Mesendoderm (in vitro differentiated cells): ENCODE measurements around the gene PUS7.
A peak's percentile ranks its signal among the peaks of the same experiment; 100 is the strongest.

Experiments used
- DNase-seq: peaks from one replicate; pipeline ENCODE4 v3.0.0; 2013
- H2AK5ac ChIP-seq: 2 replicates; pipeline ENCODE4 v1.6.1; 2013; ENCODE audit warnings: low read length, inconsistent platforms
- H2BK120ac ChIP-seq: 2 replicates; pipeline ENCODE4 v1.6.1; 2013; ENCODE audit warnings: low read depth, mild to moderate bottlenecking, low read length, moderate library complexity, mixed read lengths
- H2BK15ac ChIP-seq: replicated peaks from 2 replicates; pipeline ENCODE4 v1.6.1; 2013; ENCODE audit warnings: low read depth, mild to moderate bottlenecking, moderate library complexity
- H2BK5ac ChIP-seq: 2 replicates; pipeline ENCODE4 v1.6.1; 2013; ENCODE audit warnings: low read length, inconsistent platforms
- H3K18ac ChIP-seq: 2 replicates; pipeline ENCODE4 v1.6.1; 2013; ENCODE audit warnings: mild to moderate bottlenecking, low read length, mixed read lengths
- H3K23ac ChIP-seq: one replicate; pipeline ENCODE4 v1.6.1; 2013; ENCODE audit warnings: low read length
- H3K27ac ChIP-seq: 2 replicates; pipeline ENCODE4 v1.5.1; 2013; ENCODE audit warnings: low read depth, mild to moderate bottlenecking, inconsistent platforms, low read length, moderate library complexity
- H3K27me3 ChIP-seq: 2 replicates; pipeline ENCODE4 v1.6.1; 2013; ENCODE audit warnings: low read length, control low read depth, mild to moderate bottlenecking, inconsistent platforms; ENCODE audit not compliant: insufficient read depth, poor library complexity
- H3K36me3 ChIP-seq: 2 replicates; pipeline ENCODE4 v1.6.1; 2013; ENCODE audit warnings: low read length, inconsistent platforms; ENCODE audit not compliant: control insufficient read depth, insufficient read depth
- H3K4ac ChIP-seq: one replicate; pipeline ENCODE4 v1.6.1; 2013; ENCODE audit warnings: low read depth, mild to moderate bottlenecking, low read length, moderate library complexity
- H3K4me1 ChIP-seq: 2 replicates; pipeline ENCODE4 v1.6.1; 2013; ENCODE audit warnings: low read depth, low read length, inconsistent platforms; ENCODE audit not compliant: control insufficient read depth
- H3K4me2 ChIP-seq: 2 replicates; pipeline ENCODE4 v1.6.1; 2013; ENCODE audit warnings: low read length
- H3K4me3 ChIP-seq: 2 replicates; pipeline ENCODE4 v1.5.1; 2013; ENCODE audit warnings: mild to moderate bottlenecking, low read length
- H3K56ac ChIP-seq: one replicate; pipeline ENCODE4 v1.6.1; 2013; ENCODE audit warnings: low read length
- H3K79me1 ChIP-seq: 2 replicates; pipeline ENCODE4 v1.6.1; 2013; ENCODE audit warnings: low read length, inconsistent platforms
- H3K79me2 ChIP-seq: 2 replicates; pipeline ENCODE4 v1.6.1; 2013; ENCODE audit warnings: mild to moderate bottlenecking, low read length; ENCODE audit not compliant: control insufficient read depth, insufficient read depth
- H3K9ac ChIP-seq: 2 replicates; pipeline ENCODE4 v1.6.1; 2013; ENCODE audit warnings: low read length, inconsistent platforms
- H4K5ac ChIP-seq: one replicate; pipeline ENCODE4 v1.6.1; 2013; ENCODE audit warnings: low read length
- H4K8ac ChIP-seq: one replicate; pipeline ENCODE4 v1.6.1; 2013; ENCODE audit warnings: low read depth, mild to moderate bottlenecking, control low read depth, low read length, moderate library complexity
- WGBS: extraction: QIAGEN DNeasy Blood & Tissue Kit; methylation state at CpG from one replicate; pipeline ENCODE4 v1.1.7; 2013; ENCODE audit warnings: low lambda C conversion rate, missing lambda C conversion rate; ENCODE audit not compliant: insufficient coverage; ENCODE audit errors: extremely low coverage; 5-methylcytosine and 5-hydroxymethylcytosine counted together

The PUS7 gene

DNA sequence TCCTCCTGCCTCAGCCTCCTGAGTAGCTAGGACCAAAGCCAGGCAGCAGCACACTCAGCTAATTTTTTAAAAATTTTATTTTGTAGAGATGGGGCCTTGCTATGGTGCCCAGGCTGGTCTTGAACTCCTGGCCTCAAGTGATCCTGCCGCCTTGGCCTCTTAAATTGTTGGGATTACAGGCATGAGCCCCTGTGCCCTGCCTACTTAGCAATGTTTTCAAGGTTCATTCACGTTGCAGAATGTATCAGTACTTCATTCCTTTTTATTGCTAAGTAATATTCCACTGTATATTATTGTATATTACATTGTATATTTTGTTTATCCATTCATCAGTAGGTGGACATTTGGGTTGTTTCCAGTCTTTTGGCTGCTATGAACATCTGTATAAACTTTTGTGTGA, 44.2 kb downstream of the PUS7 start:
- Histone ChIP-seq H2BK120ac (no peak overlapping the region), H3K79me1 (no peaks in the 10 kb centered on the region), H3K18ac (no peak overlapping the region), H3K4me2 (no peak overlapping the region), H3K56ac (no peak overlapping the region), H2BK15ac (no peak overlapping the region), H3K9ac (no peak overlapping the region), H3K36me3 (peaks cover 3% of the 10 kb centered on the region), H3K4ac (no peak overlapping the region), H3K27ac (no peak overlapping the region), H3K4me1 (no peaks in the 10 kb centered on the region), H4K8ac (no peak overlapping the region), H3K27me3 (no peaks in the 10 kb centered on the region), H2AK5ac (no peak overlapping the region), H3K4me3 (no peak overlapping the region), H3K79me2 (no peaks in the 10 kb centered on the region), H2BK5ac (no peak overlapping the region), H3K23ac (no peak overlapping the region), H4K5ac (no peak overlapping the region)
- DNase-seq = no peak
- WGBS = no CpG with 5 or more reads among the region's 2 CpGs

DNA sequence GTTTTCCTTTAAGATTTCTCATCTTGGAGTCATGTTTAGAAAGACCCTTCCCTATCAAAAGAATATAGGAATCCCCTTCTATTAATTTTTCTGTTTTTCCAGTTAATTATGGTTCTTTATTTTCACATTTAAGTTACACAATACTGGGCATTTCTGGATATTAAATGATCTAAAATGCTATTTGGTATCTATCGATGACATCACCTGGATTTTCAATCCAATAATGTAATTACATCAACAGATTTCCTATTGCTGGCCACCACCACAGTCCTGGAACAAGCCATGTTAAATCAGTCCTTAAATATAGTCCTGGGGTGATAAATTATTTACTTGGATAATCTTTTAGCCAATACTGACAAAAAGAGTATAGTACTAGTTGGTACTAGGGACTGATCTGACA, 48.0 kb downstream of the PUS7 start:
- H3K27ac ChIP-seq = no peak overlapping the region
- H3K4me3 ChIP-seq = no peak overlapping the region
- H4K5ac ChIP-seq = no peak overlapping the region
- H2AK5ac ChIP-seq = no peak overlapping the region
- no CpG with 5 or more reads among the region's 1 CpG for WGBS
- no peak overlapping the region for H2BK5ac ChIP-seq
- H4K8ac ChIP-seq = no peak overlapping the region
- DNase-seq = no peak
- no peak overlapping the region for H3K4me2 ChIP-seq
- H3K4me1 ChIP-seq = no peaks in the 10 kb centered on the region
- no peak overlapping the region for H3K4ac ChIP-seq
- no peak overlapping the region for H2BK15ac ChIP-seq
- no peaks in the 10 kb centered on the region for H3K36me3 ChIP-seq
- H2BK120ac ChIP-seq = no peak overlapping the region
- H3K56ac ChIP-seq = no peak overlapping the region
- H3K79me2 ChIP-seq = no peaks in the 10 kb centered on the region
- no peaks in the 10 kb centered on the region for H3K27me3 ChIP-seq
- no peak overlapping the region for H3K9ac ChIP-seq
- H3K79me1 ChIP-seq = no peaks in the 10 kb centered on the region
- no peak overlapping the region for H3K18ac ChIP-seq
- no peak overlapping the region for H3K23ac ChIP-seq

DNA sequence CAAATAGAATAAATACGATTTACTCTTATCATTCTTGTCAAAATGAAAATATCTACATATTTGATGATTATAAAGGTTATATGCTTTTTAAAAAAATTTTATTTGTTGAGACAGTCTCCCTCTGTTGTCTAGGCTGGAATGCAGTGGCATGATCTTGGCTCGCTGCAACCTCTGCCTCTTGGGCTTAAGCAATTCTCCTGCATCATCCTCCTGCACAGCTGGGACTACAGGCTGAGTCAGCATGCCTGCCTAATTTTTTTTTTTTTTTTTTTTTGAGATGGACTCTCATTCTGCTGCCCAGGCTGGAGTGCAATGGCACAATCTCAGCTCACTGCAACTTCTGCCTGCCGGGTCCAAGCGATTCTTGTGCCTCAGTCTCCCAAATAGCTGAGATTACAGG, 48.9 kb downstream of the PUS7 start:
- Histone ChIP-seq H3K18ac (no peak overlapping the region), H3K56ac (no peak overlapping the region), H4K8ac (no peak overlapping the region), H3K4me1 (no peaks in the 10 kb centered on the region), H3K4ac (no peak overlapping the region), H2AK5ac (no peak overlapping the region), H4K5ac (no peak overlapping the region), H3K9ac (no peak overlapping the region), H2BK15ac (no peak overlapping the region), H3K79me2 (no peaks in the 10 kb centered on the region), H3K36me3 (no peaks in the 10 kb centered on the region), H2BK5ac (no peak overlapping the region), H3K79me1 (no peaks in the 10 kb centered on the region), H3K4me3 (no peak overlapping the region), H3K4me2 (no peak overlapping the region), H2BK120ac (no peak overlapping the region), H3K27ac (no peak overlapping the region), H3K27me3 (no peaks in the 10 kb centered on the region), H3K23ac (no peak overlapping the region)
- peak; percentile 33 for DNase-seq
- no CpG with 5 or more reads among the region's 4 CpGs for WGBS

DNA sequence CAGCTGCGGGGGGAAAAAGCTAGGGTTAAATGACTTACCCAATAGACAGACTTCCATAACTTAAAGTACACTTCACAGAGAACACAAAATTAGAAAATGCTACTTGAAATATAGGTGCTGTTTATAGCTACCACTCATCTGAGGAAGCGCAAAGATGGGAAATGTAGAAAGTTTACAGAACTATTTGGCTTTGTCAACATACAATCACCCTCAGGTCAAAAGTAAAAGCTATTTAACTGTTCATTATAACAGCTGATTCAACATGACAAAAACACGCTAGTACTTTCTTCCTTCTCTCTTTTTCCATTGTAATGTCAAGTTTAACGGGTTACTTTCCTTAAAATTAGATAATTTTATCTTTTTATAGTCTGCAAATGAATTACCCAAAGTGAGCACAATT, 51.2 kb downstream of the PUS7 start:
- Histone ChIP-seq H2BK15ac (no peak overlapping the region), H3K36me3 (no peaks in the 10 kb centered on the region), H3K9ac (no peak overlapping the region), H3K79me2 (no peaks in the 10 kb centered on the region), H3K56ac (no peak overlapping the region), H4K5ac (no peak overlapping the region), H3K4me1 (no peaks in the 10 kb centered on the region), H3K4ac (no peak overlapping the region), H3K27ac (no peak overlapping the region), H3K23ac (no peak overlapping the region), H3K27me3 (no peaks in the 10 kb centered on the region), H2AK5ac (no peak overlapping the region), H2BK5ac (no peak overlapping the region), H3K4me3 (no peak overlapping the region), H3K18ac (no peak overlapping the region), H3K4me2 (no peak overlapping the region), H3K79me1 (no peaks in the 10 kb centered on the region), H4K8ac (no peak overlapping the region), H2BK120ac (no peak overlapping the region)
- DNase-seq = no peak
- no CpG with 5 or more reads among the region's 4 CpGs for WGBS

DNA sequence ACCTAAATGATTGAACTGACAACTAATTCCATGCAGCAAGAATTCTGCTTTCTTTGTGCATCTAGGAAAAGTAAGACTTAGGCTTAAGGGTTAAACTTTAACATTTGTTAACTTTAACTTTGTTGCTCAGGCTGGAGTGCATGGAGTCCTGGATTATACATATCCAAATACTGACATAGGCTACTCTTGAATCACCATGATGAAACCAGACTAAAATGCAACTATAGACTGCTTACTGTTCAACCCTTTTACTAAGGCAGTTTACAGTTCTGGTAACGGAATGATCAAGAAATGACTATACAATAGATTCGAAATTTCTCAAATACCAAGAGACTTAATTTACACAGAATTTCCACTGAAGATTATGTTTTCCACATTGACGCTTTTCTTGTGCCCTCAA, 52.0 kb downstream of the PUS7 start:
- no peak overlapping the region for H3K4ac ChIP-seq
- H4K8ac ChIP-seq = no peak overlapping the region
- no peak overlapping the region for H3K56ac ChIP-seq
- H3K4me1 ChIP-seq = no peaks in the 10 kb centered on the region
- H3K18ac ChIP-seq = no peak overlapping the region
- no peaks in the 10 kb centered on the region for H3K79me2 ChIP-seq
- H3K4me3 ChIP-seq = no peak overlapping the region
- H3K79me1 ChIP-seq = no peaks in the 10 kb centered on the region
- H4K5ac ChIP-seq = no peak overlapping the region
- H3K23ac ChIP-seq = no peak overlapping the region
- no peak overlapping the region for H2AK5ac ChIP-seq
- no peak for DNase-seq
- H3K9ac ChIP-seq = no peak overlapping the region
- no peak overlapping the region for H2BK120ac ChIP-seq
- H3K4me2 ChIP-seq = no peak overlapping the region
- no peaks in the 10 kb centered on the region for H3K36me3 ChIP-seq
- H3K27me3 ChIP-seq = no peaks in the 10 kb centered on the region
- no peak overlapping the region for H2BK5ac ChIP-seq
- H3K27ac ChIP-seq = no peak overlapping the region
- no CpG with 5 or more reads among the region's 3 CpGs for WGBS
- H2BK15ac ChIP-seq = no peak overlapping the region

DNA sequence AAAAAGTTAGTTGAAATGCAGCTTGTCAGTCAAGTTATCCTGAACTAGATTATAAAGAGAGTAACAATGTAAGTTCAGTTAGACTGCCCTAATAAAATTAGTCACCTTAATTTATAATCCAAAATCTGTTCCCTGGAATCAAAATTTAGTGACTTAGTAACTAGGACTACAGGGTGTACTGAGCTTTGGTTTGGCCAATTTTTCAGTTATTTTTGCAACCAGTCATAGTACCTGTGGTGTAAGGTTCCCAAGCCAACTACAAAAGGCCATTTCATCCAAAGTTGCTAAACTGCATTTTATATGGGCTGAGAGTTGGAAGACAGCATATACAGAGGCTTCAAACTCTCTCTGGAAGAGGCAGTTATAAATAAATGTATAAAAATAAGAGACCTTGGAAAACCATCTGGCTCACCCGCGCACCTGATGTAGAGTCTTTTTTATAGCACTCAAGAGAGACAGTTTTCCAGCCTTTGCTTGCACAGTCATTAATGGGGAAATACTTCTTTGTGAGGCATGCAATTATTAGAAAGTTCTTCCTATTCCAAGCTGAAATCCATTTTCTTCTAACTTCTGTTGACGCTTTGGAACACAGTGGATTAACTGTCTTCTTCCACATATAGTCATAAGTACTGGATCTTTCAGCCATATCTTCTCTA, 59.2 kb downstream of the PUS7 start:
- H3K4me3 ChIP-seq = no peak overlapping the region
- H4K5ac ChIP-seq = no peak overlapping the region
- DNase-seq = no peak
- no peaks in the 10 kb centered on the region for H3K4me1 ChIP-seq
- no peak overlapping the region for H2BK120ac ChIP-seq
- no peak overlapping the region for H3K27ac ChIP-seq
- peaks cover 5% of the 10 kb centered on the region for H3K36me3 ChIP-seq
- H3K56ac ChIP-seq = no peak overlapping the region
- H3K18ac ChIP-seq = no peak overlapping the region
- H3K79me1 ChIP-seq = no peaks in the 10 kb centered on the region
- H2BK15ac ChIP-seq = no peak overlapping the region
- no peak overlapping the region for H3K4me2 ChIP-seq
- no peak overlapping the region for H2BK5ac ChIP-seq
- no peaks in the 10 kb centered on the region for H3K27me3 ChIP-seq
- no peak overlapping the region for H3K4ac ChIP-seq
- no peaks in the 10 kb centered on the region for H3K79me2 ChIP-seq
- no peak overlapping the region for H3K9ac ChIP-seq
- no peak overlapping the region for H4K8ac ChIP-seq
- H3K23ac ChIP-seq = no peak overlapping the region
- no peak overlapping the region for H2AK5ac ChIP-seq
- WGBS = no CpG with 5 or more reads among the region's 3 CpGs
